Measurements from ENCODE around the gene CAPN1. TPM values are rescaled to one million over a fixed set of nuclear protein-coding genes. Genes with fewer than 3 reads are reported as not detected.
"Not testable (repeated sequence)": the region's sequence is repeated elsewhere in the genome, so short reads cannot be mapped to it uniquely, and the experiment has no call there.

Gene CAPN1
- total RNA-seq, 1 donor = 102 TPM

DNA sequence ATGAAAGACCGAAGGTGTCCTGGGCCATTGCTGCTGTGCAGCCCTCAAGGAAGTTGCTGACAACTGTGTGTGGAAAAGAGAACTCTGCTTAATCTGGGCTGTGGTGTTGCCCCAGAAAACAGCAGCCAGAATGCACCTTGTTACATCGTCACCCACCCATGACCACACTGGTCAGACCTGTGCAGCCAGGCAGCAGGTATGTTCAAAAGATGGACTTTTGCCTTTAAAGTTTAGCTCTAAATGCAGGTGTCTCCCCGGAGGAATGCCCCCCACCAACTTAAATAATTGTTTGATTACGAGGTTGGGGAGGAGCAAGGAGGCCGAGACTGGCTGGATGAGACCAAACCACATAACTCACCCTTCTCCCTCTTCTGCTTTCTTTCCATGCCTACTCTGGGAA, 64.8 kb downstream of the CAPN1 start:
- H3K36me3 ChIP-seq (ENCODE audit: insufficient read depth, low read length) = no peaks in the 10 kb centered on the region

DNA sequence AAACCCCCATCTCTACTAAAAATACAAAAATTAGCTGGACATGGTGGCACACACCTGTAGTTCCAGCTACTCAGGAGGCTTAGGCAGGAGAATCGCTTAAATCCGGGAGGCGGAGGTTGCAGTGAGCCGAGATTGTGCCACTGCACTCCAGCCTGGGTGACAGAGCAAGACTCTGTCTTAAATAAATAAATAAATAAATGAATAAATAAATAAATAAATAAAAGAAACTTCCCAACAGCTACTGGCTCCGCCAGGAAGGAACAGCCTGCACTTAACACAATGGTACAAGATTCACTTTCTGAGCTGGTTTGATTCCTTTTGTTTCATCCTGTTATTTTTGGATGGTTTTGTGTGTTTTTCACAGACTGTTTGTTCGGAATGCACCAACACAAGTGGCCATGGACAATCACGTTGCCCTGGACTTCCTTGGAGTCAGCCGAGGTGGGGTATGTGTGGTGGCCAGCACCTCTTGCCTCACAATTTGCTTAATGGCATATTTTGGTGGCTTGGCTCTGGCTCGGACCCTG, 66.5 kb downstream of the CAPN1 start:
- not testable (repeated sequence) for H3K79me2 ChIP-seq (ENCODE audit: insufficient read depth, low read length); H3K9me3 ChIP-seq (ENCODE audit: low read depth, low read length); H3K27me3 ChIP-seq (ENCODE audit: insufficient read depth, low read length); H3K4me2 ChIP-seq (ENCODE audit: insufficient read depth, low read length); H4K20me1 ChIP-seq (ENCODE audit: insufficient read depth, low read length); H2AFZ ChIP-seq (ENCODE audit: low read length); DNase-seq (ENCODE audit: insufficient read length, low spot score, missing footprints); H3K36me3 ChIP-seq (ENCODE audit: insufficient read depth, low read length); H3K4me3 ChIP-seq (ENCODE audit: insufficient read depth, low read length); H3K27ac ChIP-seq (ENCODE audit: low read depth, low read length); H3K4me1 ChIP-seq (ENCODE audit: insufficient read depth, low read length)

More for the DNA sequence above, 64.8 kb downstream of the CAPN1 start:
- H3K4me1 ChIP-seq (ENCODE audit: insufficient read depth, low read length) = no peaks in the 10 kb centered on the region
- DNase-seq (ENCODE audit: insufficient read length, low spot score, missing footprints) = no peak
- H3K27ac ChIP-seq (ENCODE audit: low read depth, low read length) = no peak overlapping the region
- H3K4me3 ChIP-seq (ENCODE audit: insufficient read depth, low read length) = no peak overlapping the region
- no peak overlapping the region for H2AFZ ChIP-seq (ENCODE audit: low read length)
- no peak overlapping the region for H3K4me2 ChIP-seq (ENCODE audit: insufficient read depth, low read length)
- H3K79me2 ChIP-seq (ENCODE audit: insufficient read depth, low read length) = no peaks in the 10 kb centered on the region
- H4K20me1 ChIP-seq (ENCODE audit: insufficient read depth, low read length) = no peaks in the 10 kb centered on the region
- peaks cover 1% of the 10 kb centered on the region for H3K9me3 ChIP-seq (ENCODE audit: low read depth, low read length)
- no peaks in the 10 kb centered on the region for H3K27me3 ChIP-seq (ENCODE audit: insufficient read depth, low read length)
- TF ChIP-seq, protein P1, sequence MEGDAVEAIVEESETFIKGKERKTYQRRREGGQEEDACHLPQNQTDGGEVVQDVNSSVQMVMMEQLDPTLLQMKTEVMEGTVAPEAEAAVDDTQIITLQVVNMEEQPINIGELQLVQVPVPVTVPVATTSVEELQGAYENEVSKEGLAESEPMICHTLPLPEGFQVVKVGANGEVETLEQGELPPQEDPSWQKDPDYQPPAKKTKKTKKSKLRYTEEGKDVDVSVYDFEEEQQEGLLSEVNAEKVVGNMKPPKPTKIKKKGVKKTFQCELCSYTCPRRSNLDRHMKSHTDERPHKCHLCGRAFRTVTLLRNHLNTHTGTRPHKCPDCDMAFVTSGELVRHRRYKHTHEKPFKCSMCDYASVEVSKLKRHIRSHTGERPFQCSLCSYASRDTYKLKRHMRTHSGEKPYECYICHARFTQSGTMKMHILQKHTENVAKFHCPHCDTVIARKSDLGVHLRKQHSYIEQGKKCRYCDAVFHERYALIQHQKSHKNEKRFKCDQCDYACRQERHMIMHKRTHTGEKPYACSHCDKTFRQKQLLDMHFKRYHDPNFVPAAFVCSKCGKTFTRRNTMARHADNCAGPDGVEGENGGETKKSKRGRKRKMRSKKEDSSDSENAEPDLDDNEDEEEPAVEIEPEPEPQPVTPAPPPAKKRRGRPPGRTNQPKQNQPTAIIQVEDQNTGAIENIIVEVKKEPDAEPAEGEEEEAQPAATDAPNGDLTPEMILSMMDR (IDR thresholded peaks at IDR 0.05; ENCODE audit: extremely low read depth, low read depth, low read length) = no peak

DNA sequence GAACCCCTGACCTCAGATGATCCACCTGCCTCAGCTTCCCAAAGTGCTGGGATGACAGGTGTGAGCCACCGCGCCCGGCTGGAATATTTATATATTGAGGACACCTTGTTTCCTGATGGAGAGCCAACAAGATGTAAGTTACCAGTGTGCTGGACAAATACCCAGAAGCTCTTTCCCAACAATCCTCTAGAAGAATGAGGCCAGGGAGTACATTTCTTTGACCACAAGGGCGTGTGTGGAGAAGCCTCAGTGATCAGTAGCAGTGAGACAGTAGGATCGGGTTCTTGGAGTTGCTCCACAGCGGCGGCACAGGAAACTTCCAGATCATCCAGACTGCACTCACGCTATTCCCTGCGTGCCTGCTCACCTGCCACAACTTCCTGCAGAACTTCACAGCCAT, 69.7 kb downstream of the CAPN1 start:
- Histone ChIP-seq H3K4me1 (ENCODE audit: insufficient read depth, low read length) (no peaks in the 10 kb centered on the region), H3K36me3 (ENCODE audit: insufficient read depth, low read length) (no peaks in the 10 kb centered on the region), H2AFZ (ENCODE audit: low read length) (no peak overlapping the region), H3K27ac (ENCODE audit: low read depth, low read length) (no peak overlapping the region), H3K27me3 (ENCODE audit: insufficient read depth, low read length) (no peaks in the 10 kb centered on the region), H3K4me2 (ENCODE audit: insufficient read depth, low read length) (no peak overlapping the region), H3K79me2 (ENCODE audit: insufficient read depth, low read length) (no peaks in the 10 kb centered on the region), H3K9me3 (ENCODE audit: low read depth, low read length) (no peaks in the 10 kb centered on the region), H4K20me1 (ENCODE audit: insufficient read depth, low read length) (no peaks in the 10 kb centered on the region), H3K4me3 (ENCODE audit: insufficient read depth, low read length) (no peak overlapping the region)
- TF ChIP-seq, protein P1 (IDR thresholded peaks at IDR 0.05; ENCODE audit: extremely low read depth, low read depth, low read length) = no peak
- no peak for DNase-seq (ENCODE audit: insufficient read length, low spot score, missing footprints)

GRCh38 chr11:65254724-65255123, 73.0 kb downstream of the CAPN1 start:
- Histone ChIP-seq H3K4me3 (ENCODE audit: insufficient read depth, low read length) (no peak overlapping the region), H3K4me1 (ENCODE audit: insufficient read depth, low read length) (no peaks in the 10 kb centered on the region), H4K20me1 (ENCODE audit: insufficient read depth, low read length) (no peaks in the 10 kb centered on the region), H3K36me3 (ENCODE audit: insufficient read depth, low read length) (no peaks in the 10 kb centered on the region), H2AFZ (ENCODE audit: low read length) (no peak overlapping the region), H3K27me3 (ENCODE audit: insufficient read depth, low read length) (no peaks in the 10 kb centered on the region), H3K27ac (ENCODE audit: low read depth, low read length) (no peak overlapping the region), H3K4me2 (ENCODE audit: insufficient read depth, low read length) (no peak overlapping the region), H3K9me3 (ENCODE audit: low read depth, low read length) (no peaks in the 10 kb centered on the region), H3K79me2 (ENCODE audit: insufficient read depth, low read length) (no peaks in the 10 kb centered on the region)
- TF ChIP-seq, protein P1 (IDR thresholded peaks at IDR 0.05; ENCODE audit: extremely low read depth, low read depth, low read length) = no peak
- no peak for DNase-seq (ENCODE audit: insufficient read length, low spot score, missing footprints)
